Activated CD8-positive, alpha-beta T cell treated with anti-CD3 and anti-CD28 coated beads for 36 hours (primary cell): ENCODE results near the gene LMOD3. TPM values are rescaled to one million over a fixed set of nuclear protein-coding genes. Genes with fewer than 3 reads are reported as not detected.
A peak's percentile ranks its signal among the peaks of the same experiment; 100 is the strongest.

Source experiments
- ATAC-seq: fragments of 200-7000 bp; cut with Tn5 transposase; one replicate; pipeline ENCODE4 v1.10.0; 2021; ENCODE audit warnings: mild to moderate bottlenecking, moderate library complexity
- CTCF ChIA-PET: fragments of 350-600 bp; sonication (Branson Sonifier 250); formaldehyde crosslinking; loops from one replicate; lab custom pipeline; 2021; ENCODE audit warnings: antibody characterized with exemption; lab: Charles Lee
- POLR2A ChIA-PET: fragments of 350-600 bp; sonication (Branson Sonifier 250); formaldehyde crosslinking; loops from one replicate; lab custom pipeline; 2021; ENCODE audit warnings: antibody characterized with exemption; lab: Charles Lee
- DNase-seq: peaks from one replicate; pipeline ENCODE4 v3.0.0-alpha.2; 2020
- H3K27ac Mint-ChIP-seq: one replicate; pipeline ENCODE4 v1.8.0; 2021; ENCODE audit warnings: mild to moderate bottlenecking, mixed read lengths
- H3K27me3 Mint-ChIP-seq: one replicate; pipeline ENCODE4 v1.8.0; 2021; ENCODE audit warnings: mixed read lengths
- H3K36me3 Mint-ChIP-seq: one replicate; pipeline ENCODE4 v1.8.0; 2021; ENCODE audit warnings: low read depth, mixed read lengths
- H3K4me1 Mint-ChIP-seq: one replicate; pipeline ENCODE4 v1.8.0; 2021; ENCODE audit warnings: low read depth, mixed read lengths
- H3K4me3 Mint-ChIP-seq: one replicate; pipeline ENCODE4 v1.8.0; 2021; ENCODE audit warnings: mild to moderate bottlenecking, moderate library complexity, mixed read lengths
- H3K9me3 Mint-ChIP-seq: one replicate; pipeline ENCODE4 v1.8.0; 2021; ENCODE audit warnings: mixed read lengths
- intact Hi-C: fragments of 100-400 bp; cut with micrococcal nuclease; formaldehyde crosslinking; loops from one replicate; pipeline ENCODE4 v1.10.0; 2022
- total RNA-seq, 2 experiments: library from RNA; stranded (reverse); gene quantifications; one replicate each; pipeline ENCODE4 v1.2.3, GENCODE V29; 2021
- TF ChIP-seq, protein P1 (sequence below): fragments of 200-600 bp; IDR thresholded peaks from one replicate; pipeline ENCODE4 v1.8.0; 2022; ENCODE audit warnings: antibody characterized with exemption, mild to moderate bottlenecking

Gene LMOD3
- total RNA-seq, 2 experiments from 2014 or later = not detected

DNA sequence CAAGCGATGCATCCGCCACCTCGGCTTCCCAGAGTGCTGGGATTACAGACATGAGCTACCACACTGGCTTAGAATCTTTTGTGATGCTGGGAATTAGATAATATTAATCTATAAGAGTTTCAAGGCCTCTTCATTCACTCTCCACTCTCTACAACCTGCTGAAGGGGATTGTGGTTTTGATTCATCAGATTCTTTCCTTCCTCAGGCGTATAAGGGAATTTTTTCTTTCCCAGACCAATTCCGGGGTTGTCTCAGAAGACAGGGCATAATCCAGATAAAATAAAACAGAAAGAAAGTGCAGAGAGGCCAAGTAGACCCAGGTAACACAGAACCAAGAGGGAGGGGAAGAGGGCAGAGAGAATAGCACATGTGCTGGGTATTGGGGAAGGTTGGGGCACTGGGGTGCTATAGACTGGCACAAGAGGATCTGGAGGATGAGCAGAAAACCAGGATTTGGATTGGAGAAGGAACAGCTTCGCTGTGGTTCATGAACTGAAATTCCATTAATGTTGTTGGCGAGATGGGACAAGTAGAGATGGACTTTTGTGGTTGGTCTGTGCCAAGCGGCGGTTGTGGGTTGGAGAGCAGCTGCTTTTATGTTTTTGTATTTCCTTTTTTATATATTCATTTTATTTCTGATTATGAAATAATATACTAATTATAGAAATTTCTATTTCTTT lies 24.8 kb downstream of the LMOD3 start:
- Mint-ChIP-seq H3K9me3 (peaks cover 3% of the 10 kb centered on the region), H3K27ac (peak overlapping the region; percentile 94), H3K4me3 (no peak overlapping the region), H3K27me3 (no peaks in the 10 kb centered on the region), H3K36me3 (peaks cover 63% of the 10 kb centered on the region), H3K4me1 (peaks cover 72% of the 10 kb centered on the region)
- TF ChIP-seq, protein P1, sequence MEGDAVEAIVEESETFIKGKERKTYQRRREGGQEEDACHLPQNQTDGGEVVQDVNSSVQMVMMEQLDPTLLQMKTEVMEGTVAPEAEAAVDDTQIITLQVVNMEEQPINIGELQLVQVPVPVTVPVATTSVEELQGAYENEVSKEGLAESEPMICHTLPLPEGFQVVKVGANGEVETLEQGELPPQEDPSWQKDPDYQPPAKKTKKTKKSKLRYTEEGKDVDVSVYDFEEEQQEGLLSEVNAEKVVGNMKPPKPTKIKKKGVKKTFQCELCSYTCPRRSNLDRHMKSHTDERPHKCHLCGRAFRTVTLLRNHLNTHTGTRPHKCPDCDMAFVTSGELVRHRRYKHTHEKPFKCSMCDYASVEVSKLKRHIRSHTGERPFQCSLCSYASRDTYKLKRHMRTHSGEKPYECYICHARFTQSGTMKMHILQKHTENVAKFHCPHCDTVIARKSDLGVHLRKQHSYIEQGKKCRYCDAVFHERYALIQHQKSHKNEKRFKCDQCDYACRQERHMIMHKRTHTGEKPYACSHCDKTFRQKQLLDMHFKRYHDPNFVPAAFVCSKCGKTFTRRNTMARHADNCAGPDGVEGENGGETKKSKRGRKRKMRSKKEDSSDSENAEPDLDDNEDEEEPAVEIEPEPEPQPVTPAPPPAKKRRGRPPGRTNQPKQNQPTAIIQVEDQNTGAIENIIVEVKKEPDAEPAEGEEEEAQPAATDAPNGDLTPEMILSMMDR = no peak
- DNase-seq (no peak), ATAC-seq (no peak)
- ChIA-PET CTCF (interaction anchor here (1.9 kb wide), 1 partner anchor 23 kb away, joined by 7 read pairs; no protein-coding TSS in a partner anchor), POLR2A (interaction anchor here (4.4 kb wide), 1 partner anchor 14 kb away, joined by 29 read pairs; the partner anchor contains the start of gene ARL6IP5)
- intact Hi-C loops = no loop called here

DNA sequence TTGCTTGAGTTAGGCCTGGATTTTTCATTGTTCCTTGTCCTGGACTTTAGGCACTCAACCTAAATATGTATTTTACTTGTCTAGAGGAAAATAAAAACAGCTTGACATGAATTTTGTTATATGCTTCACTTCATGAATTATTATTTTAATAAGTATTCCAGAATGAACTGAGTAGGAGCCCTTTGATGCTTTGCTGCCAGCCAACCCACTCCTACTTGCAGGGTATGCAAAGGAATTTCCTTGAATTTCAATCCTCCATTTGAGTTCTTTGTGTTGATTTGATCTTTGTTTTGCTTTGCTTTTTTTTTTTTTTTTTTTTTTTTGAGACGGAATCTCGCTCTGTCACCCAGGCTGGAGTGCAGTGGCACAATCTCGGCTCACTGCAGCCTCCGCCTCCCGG lies 26.1 kb downstream of the LMOD3 start:
- CTCF ChIA-PET = interaction anchor here (0.8 to 1.3 kb wide), 2 partner anchors 10 to 209 kb away, joined by 3 to 4 read pairs; no protein-coding TSS in a partner anchor
- DNase-seq (no peak), ATAC-seq (no peak)
- peaks cover 3% of the 10 kb centered on the region for H3K9me3 Mint-ChIP-seq
- POLR2A ChIA-PET = interaction anchor here (0.6 to 4.4 kb wide), 3 partner anchors 10 to 58 kb away, joined by 3 to 29 read pairs (median 3); partner anchors contain the start of gene ARL6IP5
- H3K4me3 Mint-ChIP-seq = peak overlapping the region; percentile 61
- intact Hi-C loops = no loop called here
- TF ChIP-seq, protein P1 = no peak
- H3K36me3 Mint-ChIP-seq = peaks cover 54% of the 10 kb centered on the region
- H3K27me3 Mint-ChIP-seq = no peaks in the 10 kb centered on the region
- peaks cover 78% of the 10 kb centered on the region for H3K4me1 Mint-ChIP-seq
- H3K27ac Mint-ChIP-seq = peak overlapping the region; percentile 94

DNA sequence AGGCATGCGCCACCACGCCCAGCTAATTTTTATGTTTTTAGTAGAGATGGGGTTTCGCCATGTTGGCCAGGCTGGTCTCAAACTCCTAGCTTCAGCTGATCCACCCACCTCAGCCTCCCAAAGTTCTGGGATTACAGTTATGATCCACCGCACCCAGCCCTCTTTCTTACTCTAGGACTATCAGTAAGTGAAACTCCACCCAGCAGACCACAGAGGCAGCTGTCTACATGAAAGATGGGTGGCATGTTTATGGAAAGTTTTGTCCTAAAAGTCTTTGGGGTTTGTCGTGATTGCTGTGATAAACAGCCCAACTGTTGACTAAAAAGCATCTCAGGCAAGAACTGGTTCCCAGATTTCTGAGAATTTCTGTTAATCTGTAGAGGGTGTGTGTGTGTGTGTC lies 26.8 kb downstream of the LMOD3 start:
- no peaks in the 10 kb centered on the region for H3K27me3 Mint-ChIP-seq
- intact Hi-C loops = loop anchor here (2.0 kb wide), 1 partner anchor 15 kb away; the partner anchor contains the start of gene UBA3
- ATAC-seq (peak; percentile 17), DNase-seq (peak; percentile 59)
- peaks cover 78% of the 10 kb centered on the region for H3K4me1 Mint-ChIP-seq
- peaks cover 3% of the 10 kb centered on the region for H3K9me3 Mint-ChIP-seq
- peak overlapping the region; percentile 94 for H3K27ac Mint-ChIP-seq
- TF ChIP-seq, protein P1 = no peak
- peak overlapping the region; percentile 61 for H3K4me3 Mint-ChIP-seq
- ChIA-PET POLR2A (interaction anchor here (0.6 to 4.4 kb wide), 4 partner anchors 9 to 57 kb away, joined by 3 to 29 read pairs (median 3); partner anchors contain the start of gene ARL6IP5), CTCF (interaction anchor here (0.8 to 1.3 kb wide), 2 partner anchors 10 to 210 kb away, joined by 3 to 4 read pairs; no protein-coding TSS in a partner anchor)
- peaks cover 52% of the 10 kb centered on the region for H3K36me3 Mint-ChIP-seq

DNA sequence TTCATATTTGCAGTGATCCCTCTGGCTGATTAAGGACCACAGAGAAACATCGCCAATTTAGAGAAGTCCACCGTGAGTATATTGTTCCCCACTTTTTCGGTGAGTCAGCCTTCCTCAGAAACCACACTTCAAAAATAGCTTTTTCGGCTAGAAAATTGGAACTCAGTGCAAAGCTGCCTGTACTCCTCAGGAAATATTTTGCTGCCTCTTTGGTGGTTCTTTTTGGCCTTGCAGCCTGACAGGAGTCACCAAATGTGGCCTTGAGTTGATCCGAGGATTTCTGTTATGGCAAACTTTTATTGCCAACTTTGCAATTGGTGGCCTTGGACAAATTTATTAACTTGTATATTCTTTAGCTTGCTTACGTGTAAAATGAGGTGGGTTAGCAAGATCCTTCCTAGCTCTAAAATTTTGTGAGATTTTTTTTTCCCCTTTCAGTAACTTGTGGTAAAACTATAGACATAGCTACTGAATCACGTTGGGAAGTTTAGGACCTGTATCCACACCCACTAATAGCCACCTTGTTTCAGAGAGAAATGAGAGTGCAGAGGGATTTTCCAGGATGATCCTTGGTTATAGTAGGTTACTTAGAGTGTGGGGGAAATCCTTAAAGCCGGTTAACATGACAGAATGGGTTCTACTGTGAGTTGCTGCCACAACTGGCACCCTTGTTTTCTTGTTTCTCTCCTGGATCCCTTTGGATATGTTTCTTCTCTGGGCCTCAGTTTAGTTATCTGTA lies 27.8 kb downstream of the LMOD3 start:
- Mint-ChIP-seq H3K4me3 (peak overlapping the region; percentile 70), H3K9me3 (peaks cover 3% of the 10 kb centered on the region), H3K27me3 (no peaks in the 10 kb centered on the region), H3K36me3 (peaks cover 52% of the 10 kb centered on the region), H3K27ac (peak overlapping the region; percentile 96), H3K4me1 (peaks cover 82% of the 10 kb centered on the region)
- intact Hi-C loops = loop anchor here (2.0 kb wide), 1 partner anchor 14 kb away; the partner anchor contains the start of gene UBA3
- ATAC-seq = peak; percentile 24
- TF ChIP-seq, protein P1 = no peak
- POLR2A ChIA-PET = interaction anchor here (0.6 to 4.4 kb wide), 6 partner anchors 10 to 188 kb away, joined by 3 to 29 read pairs (median 4); partner anchors contain the start of gene ARL6IP5
- CTCF ChIA-PET = interaction anchor here (1.2 kb wide), 3 partner anchors 13 to 26 kb away, joined by 4 to 6 read pairs (median 4); no protein-coding TSS in a partner anchor
- DNase-seq = peak; percentile 36
